Neuronal stem cell (in vitro differentiated cells): ENCODE measurements around the gene TJAP1.

ENCODE experiments used
- DNase-seq: peaks from one replicate; pipeline ENCODE4 v3.0.0-alpha.2; 2013; ENCODE audit warnings: low spot score
- H2AFZ ChIP-seq: one replicate; pipeline ENCODE4 v1.6.1; 2013; ENCODE audit warnings: mild to moderate bottlenecking, low read length, inconsistent platforms
- H2AK5ac ChIP-seq: 2 replicates; pipeline ENCODE4 v1.6.1; 2013; ENCODE audit warnings: low read depth, mild to moderate bottlenecking, inconsistent platforms, low read length, moderate library complexity, mixed read lengths
- H2BK120ac ChIP-seq: 2 replicates; pipeline ENCODE4 v1.6.1; 2013; ENCODE audit warnings: low read depth, mild to moderate bottlenecking, inconsistent platforms, low read length, moderate library complexity, mixed read lengths
- H2BK12ac ChIP-seq: one replicate; pipeline ENCODE4 v1.6.1; 2013; ENCODE audit warnings: low read length, inconsistent platforms
- H2BK15ac ChIP-seq: 2 replicates; pipeline ENCODE4 v1.6.1; 2013; ENCODE audit warnings: mild to moderate bottlenecking, low read length, inconsistent platforms, mixed read lengths
- H2BK5ac ChIP-seq: one replicate; pipeline ENCODE4 v1.6.1; 2013; ENCODE audit warnings: inconsistent platforms, mild to moderate bottlenecking, low read length, moderate library complexity
- H3K14ac ChIP-seq: one replicate; pipeline ENCODE4 v1.6.1; 2013; ENCODE audit warnings: low read length, inconsistent platforms
- H3K18ac ChIP-seq: 2 replicates; pipeline ENCODE4 v1.6.1; 2013; ENCODE audit warnings: low read length, inconsistent platforms
- H3K23ac ChIP-seq: 2 replicates; pipeline ENCODE4 v1.6.1; 2013; ENCODE audit warnings: low read depth, mild to moderate bottlenecking, mixed read lengths, low read length, inconsistent platforms; ENCODE audit not compliant: poor library complexity
- H3K27ac ChIP-seq: replicated peaks from 3 replicates; pipeline ENCODE4 v1.5.1; 2013; ENCODE audit warnings: low read length, inconsistent platforms
- H3K27me3 ChIP-seq, 3 experiments: 2 replicates each; pipeline ENCODE4 v1.6.1; 2013; ENCODE audit warnings: low read length in 3 of 3, mild to moderate bottlenecking in 2 of 3, inconsistent platforms in 1 of 3, low read depth in 1 of 3, mixed read lengths in 1 of 3, moderate library complexity in 1 of 3; ENCODE audit not compliant: control insufficient read depth in 3 of 3, insufficient read depth in 3 of 3
- H3K36me3 ChIP-seq, 2 donors: replicated peaks in 1 of 2; 2 replicates each; pipeline ENCODE4 v1.6.1; 2013; ENCODE audit warnings: low read length in 2 of 2; ENCODE audit not compliant: control insufficient read depth in 2 of 2, insufficient read depth in 2 of 2
- H3K4ac ChIP-seq: 2 replicates; pipeline ENCODE4 v1.6.1; 2013; ENCODE audit warnings: inconsistent platforms, mild to moderate bottlenecking, low read length, moderate library complexity
- H3K4me1 ChIP-seq, 2 donors: 1 replicate in 1 of 2; 2 replicates in 1 of 2; pipeline ENCODE4 v1.6.1; 2013; ENCODE audit warnings: low read length in 2 of 2, low read depth in 1 of 2; ENCODE audit not compliant: control insufficient read depth in 2 of 2, insufficient read depth in 1 of 2
- H3K4me2 ChIP-seq: one replicate; pipeline ENCODE4 v1.6.1; 2013; ENCODE audit warnings: mild to moderate bottlenecking, low read length, inconsistent platforms; ENCODE audit not compliant: insufficient read depth, poor library complexity, severe bottlenecking
- H3K4me3 ChIP-seq, 2 donors: 2 replicates each; pipeline ENCODE4 v1.5.1; 2013; ENCODE audit warnings: low read length in 2 of 2, mild to moderate bottlenecking in 2 of 2, inconsistent platforms in 1 of 2, moderate library complexity in 1 of 2
- H3K79me1 ChIP-seq: one replicate; pipeline ENCODE4 v1.6.1; 2013; ENCODE audit warnings: low read depth, mild to moderate bottlenecking, inconsistent platforms, low read length, moderate library complexity
- H3K9ac ChIP-seq: one replicate; pipeline ENCODE4 v1.6.1; 2013; ENCODE audit warnings: mild to moderate bottlenecking, low read depth, low read length, inconsistent platforms; ENCODE audit not compliant: poor library complexity
- H3K9me3 ChIP-seq, 2 donors: replicated peaks in 1 of 2; 2 replicates each; pipeline versions ENCODE3 to v1.6.1; 2013; ENCODE audit warnings: low read length in 2 of 2, mild to moderate bottlenecking in 2 of 2, inconsistent platforms in 1 of 2, low read depth in 1 of 2, mixed read lengths in 1 of 2, moderate library complexity in 1 of 2; ENCODE audit not compliant: control insufficient read depth in 2 of 2, insufficient read depth in 1 of 2
- H4K8ac ChIP-seq: one replicate; pipeline ENCODE4 v1.6.1; 2013; ENCODE audit warnings: low read depth, mild to moderate bottlenecking, inconsistent platforms, low read length, moderate library complexity
- H4K91ac ChIP-seq: one replicate; pipeline ENCODE4 v1.6.1; 2013; ENCODE audit warnings: low read length, low read depth, mild to moderate bottlenecking, inconsistent platforms; ENCODE audit not compliant: poor library complexity
- WGBS, 2 donors: extraction: QIAGEN DNeasy Blood & Tissue Kit; methylation state at CpG; one replicate each; pipeline ENCODE4 v1.1.7; 2013; ENCODE audit warnings: missing lambda C conversion rate in 2 of 2, mixed read lengths in 1 of 2; ENCODE audit not compliant: insufficient read length in 2 of 2, insufficient replicate concordance in 1 of 2; ENCODE audit errors: extremely low coverage in 2 of 2; 5-methylcytosine and 5-hydroxymethylcytosine counted together

The TJAP1 gene

DNA sequence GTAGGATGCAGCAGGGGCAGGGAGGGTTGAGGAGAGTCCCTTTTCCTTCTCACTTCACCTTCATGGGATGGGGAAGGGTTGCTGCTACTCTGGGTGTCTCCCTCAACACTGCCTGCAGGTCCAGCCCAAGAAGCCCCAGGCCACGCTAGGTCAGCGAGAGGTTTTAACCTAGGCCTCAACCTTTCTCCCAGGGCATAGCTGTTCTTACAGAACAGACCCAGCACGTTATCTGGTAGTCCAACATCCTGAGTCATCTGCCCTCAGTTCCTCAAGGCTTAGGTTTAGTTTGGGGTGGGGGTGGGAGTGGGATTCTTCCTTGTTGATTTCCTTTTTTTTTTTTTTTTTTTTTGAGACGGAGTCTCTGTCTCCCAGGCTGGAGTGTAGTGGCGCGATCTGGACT, 17.0 kb downstream of the TJAP1 start:
- Histone ChIP-seq H3K18ac (no peak overlapping the region), H3K4me1 (peaks cover 7 to 17% of the 10 kb centered on the region in 2 donors), H3K4me2 (no peak overlapping the region), H3K9me3 (no peaks in the 10 kb centered on the region), H3K79me1 (peaks cover 14% of the 10 kb centered on the region), H3K36me3 (peaks cover 11 to 38% of the 10 kb centered on the region in 2 donors), H3K9ac (no peak overlapping the region), H4K8ac (no peak overlapping the region), H2BK15ac (no peak overlapping the region), H2AFZ (no peak overlapping the region), H3K4ac (no peak overlapping the region), H2BK5ac (no peak overlapping the region), H3K27me3 (no peaks in the 10 kb centered on the region), H3K27ac (no peak overlapping the region), H2AK5ac (no peak overlapping the region), H2BK120ac (no peak overlapping the region), H3K14ac (no peak overlapping the region), H3K23ac (no peak overlapping the region), H4K91ac (no peak overlapping the region), H2BK12ac (no peak overlapping the region), H3K4me3 (no peak overlapping the region)
- no peak for DNase-seq
- WGBS, 2 donors, result no CpG with 5 or more reads among the region's 6 CpGs

DNA sequence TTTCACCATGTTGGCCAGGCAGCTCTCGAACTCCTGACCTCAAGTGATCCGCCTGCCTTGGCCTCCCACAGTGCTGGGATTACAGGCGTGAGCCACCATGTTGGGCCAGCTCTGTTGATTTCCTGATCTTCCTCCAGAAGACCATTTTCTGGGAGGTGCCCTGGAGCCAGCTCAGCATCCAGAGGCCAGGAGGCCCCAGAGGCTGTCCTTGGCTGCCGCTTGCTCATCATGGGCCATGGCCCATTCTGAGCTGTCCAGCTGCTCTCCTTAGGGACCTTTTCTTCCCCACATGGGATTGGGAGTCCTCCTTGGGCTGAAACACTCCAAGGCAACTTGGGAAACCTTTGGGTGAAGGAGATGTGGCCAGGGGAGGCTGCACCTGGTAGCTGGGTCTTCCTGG, 17.4 kb downstream of the TJAP1 start:
- peak overlapping the region; percentile 17 for H3K18ac ChIP-seq
- H3K9me3 ChIP-seq, result no peaks in the 10 kb centered on the region
- peaks cover 15 to 38% of the 10 kb centered on the region in 2 donors for H3K36me3 ChIP-seq
- no CpG with 5 or more reads among the region's 4 CpGs for WGBS, 2 donors
- H3K27me3 ChIP-seq, result no peaks in the 10 kb centered on the region
- H2AK5ac ChIP-seq, result no peak overlapping the region
- H3K4me2 ChIP-seq, result no peak overlapping the region
- no peak overlapping the region for H3K27ac ChIP-seq
- H3K14ac ChIP-seq, result no peak overlapping the region
- no peak for DNase-seq
- no peak overlapping the region for H3K9ac ChIP-seq
- H3K4me3 ChIP-seq, result no peak overlapping the region
- peaks cover 7 to 15% of the 10 kb centered on the region in 2 donors for H3K4me1 ChIP-seq
- no peak overlapping the region for H3K4ac ChIP-seq
- no peak overlapping the region for H3K23ac ChIP-seq
- peaks cover 14% of the 10 kb centered on the region for H3K79me1 ChIP-seq
- no peak overlapping the region for H2BK120ac ChIP-seq
- no peak overlapping the region for H4K91ac ChIP-seq
- H4K8ac ChIP-seq, result no peak overlapping the region
- no peak overlapping the region for H2AFZ ChIP-seq
- H2BK12ac ChIP-seq, result no peak overlapping the region
- H2BK5ac ChIP-seq, result no peak overlapping the region
- no peak overlapping the region for H2BK15ac ChIP-seq

DNA sequence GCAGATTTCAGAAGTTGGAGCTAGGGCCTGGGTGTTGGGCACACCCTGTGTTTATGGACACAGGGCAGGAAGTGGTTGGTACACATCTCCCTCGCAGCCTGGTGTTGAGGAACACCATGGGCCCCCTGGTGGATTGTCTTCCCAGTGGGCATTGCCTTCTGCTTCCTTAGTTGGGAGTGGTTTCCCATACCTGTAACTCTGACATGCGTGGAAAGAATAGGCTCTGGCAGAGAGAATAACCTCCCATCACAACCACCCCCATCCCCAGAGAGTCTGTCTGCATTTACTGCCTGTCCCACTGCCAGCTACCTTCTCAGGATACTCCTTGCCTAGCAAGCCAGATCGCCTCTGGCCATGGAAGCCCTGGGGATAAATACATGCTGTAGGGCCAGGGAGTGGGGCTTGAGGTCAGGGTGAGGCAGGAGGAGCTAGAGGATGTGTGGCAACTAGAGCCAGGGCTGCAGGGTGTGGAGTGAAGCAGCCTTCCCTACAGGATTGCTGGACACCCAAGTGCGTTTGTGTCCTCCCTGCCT, 18.1 kb downstream of the TJAP1 start:
- Histone ChIP-seq H3K27ac (no peak overlapping the region), H2BK5ac (no peak overlapping the region), H3K4ac (no peak overlapping the region), H2BK120ac (no peak overlapping the region), H3K27me3 (no peaks in the 10 kb centered on the region), H2BK12ac (no peak overlapping the region), H2BK15ac (no peak overlapping the region), H3K79me1 (peaks cover 14% of the 10 kb centered on the region), H3K18ac (no peak overlapping the region), H4K8ac (no peak overlapping the region), H2AFZ (no peak overlapping the region), H3K4me3 (no peak overlapping the region), H2AK5ac (no peak overlapping the region), H3K9me3 (no peaks in the 10 kb centered on the region), H4K91ac (no peak overlapping the region), H3K14ac (no peak overlapping the region), H3K23ac (no peak overlapping the region), H3K4me1 (peaks cover 7 to 15% of the 10 kb centered on the region in 2 donors), H3K36me3 (peaks cover 22 to 42% of the 10 kb centered on the region in 2 donors), H3K9ac (peak overlapping the region; percentile 82), H3K4me2 (no peak overlapping the region)
- no peak for DNase-seq
- no CpG with 5 or more reads among the region's 4 CpGs for WGBS, 2 donors

DNA sequence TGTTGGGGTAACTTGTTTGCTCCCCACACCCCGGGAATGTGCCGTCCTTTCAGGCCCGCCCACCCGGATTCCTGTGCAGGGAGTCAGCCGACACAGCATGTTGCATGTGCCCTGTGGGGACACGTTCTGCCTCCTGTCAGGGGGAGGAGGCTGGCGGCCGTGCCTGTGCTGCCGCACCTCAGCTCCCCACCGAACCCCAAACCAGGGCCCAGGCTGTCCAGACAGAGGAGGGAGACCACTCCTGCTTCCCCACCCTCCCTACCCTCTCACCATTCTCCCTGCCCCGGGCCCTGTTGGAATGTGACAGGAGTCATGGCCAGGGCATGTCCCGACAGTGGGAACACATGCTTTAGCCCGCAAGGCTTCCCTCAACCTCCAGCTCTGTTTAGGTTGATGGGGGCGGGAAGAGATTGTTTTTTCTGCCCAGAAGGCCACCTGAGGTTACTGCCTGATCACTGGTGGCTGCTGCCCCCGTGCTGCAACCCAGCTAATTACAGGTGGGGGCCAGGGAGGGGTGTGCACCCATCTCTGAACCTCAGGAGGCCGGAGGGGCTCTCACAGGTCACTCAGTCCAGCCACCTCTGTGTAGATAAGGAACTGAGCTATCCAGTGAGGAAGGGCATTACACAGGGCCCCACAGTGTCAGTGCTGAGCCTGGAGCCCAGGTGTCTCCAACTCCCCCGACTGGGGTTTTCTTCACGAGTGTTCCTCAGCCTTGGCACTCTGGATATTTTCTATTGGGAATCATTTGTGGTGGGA, 19.2 kb downstream of the TJAP1 start:
- Histone ChIP-seq H3K14ac (no peak overlapping the region), H3K9ac (no peak overlapping the region), H2BK12ac (no peak overlapping the region), H4K91ac (no peak overlapping the region), H3K18ac (peak overlapping the region; percentile 65), H4K8ac (no peak overlapping the region), H3K9me3 (no peaks in the 10 kb centered on the region), H3K4ac (no peak overlapping the region), H3K4me3 (no peak overlapping the region), H3K4me1 (peaks cover 7 to 15% of the 10 kb centered on the region in 2 donors), H2AK5ac (no peak overlapping the region), H2BK5ac (no peak overlapping the region), H3K79me1 (peaks cover 14% of the 10 kb centered on the region), H3K27ac (no peak overlapping the region), H2BK15ac (no peak overlapping the region), H3K36me3 (peaks cover 28 to 53% of the 10 kb centered on the region in 2 donors), H3K4me2 (no peak overlapping the region), H2BK120ac (no peak overlapping the region), H3K23ac (no peak overlapping the region), H2AFZ (no peak overlapping the region), H3K27me3 (no peaks in the 10 kb centered on the region)
- no peak for DNase-seq
- no CpG with 5 or more reads among the region's 18 CpGs for WGBS, 2 donors
